ENCODE data around the gene AZI2. TPM values are rescaled to one million over a fixed set of nuclear protein-coding genes. Genes with fewer than 3 reads are reported as not detected.

Gene AZI2
- total and polyA plus RNA-seq, 9 of the 15 experiments (the other 6 are each of a cell fraction or from before 2014, with no cell fraction given): 28.5 to 96.3 (median 70.2) TPM

DNA sequence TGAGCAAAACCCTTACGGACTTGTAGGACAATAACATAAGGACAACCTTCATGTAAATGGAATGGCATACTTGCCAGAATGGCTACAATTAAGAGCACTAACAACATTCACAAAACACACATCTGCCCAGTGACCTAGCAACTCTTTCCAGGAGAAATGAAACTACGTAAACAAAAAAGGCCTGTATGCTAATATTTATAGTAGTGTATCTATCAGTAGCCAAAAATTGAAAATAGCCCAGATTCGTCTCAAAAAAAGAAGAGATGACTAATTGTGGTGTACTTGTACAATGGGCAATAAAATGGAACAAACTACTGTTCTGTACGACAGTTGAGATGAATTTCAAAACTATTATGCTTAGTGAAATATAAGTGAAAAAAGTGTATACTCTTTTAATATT, 68.9 kb downstream of the AZI2 start:
- Histone ChIP-seq H4K20me1 (replicated peaks; ENCODE audit: control insufficient read depth, insufficient read depth, low read length) (no peaks in the 10 kb centered on the region), H3K27ac (ENCODE audit: extremely low read depth, low read depth, low read length) (no peak overlapping the region), H3K9me1 (ENCODE audit: control insufficient read depth, insufficient read depth, low read length) (no peaks in the 10 kb centered on the region), H3K4me1 (replicated peaks in 1 of 2; ENCODE audit: control insufficient read depth in 2 of 2, insufficient read depth in 2 of 2, low read length in 2 of 2) (no peaks in the 10 kb centered on the region), H3K9ac (ENCODE audit: insufficient read depth in 1 of 2, low read depth in 2 of 2, low read length in 2 of 2) (no peak overlapping the region), H3K9me3 (replicated peaks; ENCODE audit: control insufficient read depth, insufficient read depth, low read depth, low read length) (no peaks in the 10 kb centered on the region), H3K27me3 (ENCODE audit: control insufficient read depth in 2 of 2, insufficient read depth in 2 of 2, low read length in 2 of 2) (no peaks in the 10 kb centered on the region), H3K4me3 (no peak overlapping the region), H3K4me2 (ENCODE audit: insufficient read depth, low read length) (no peak overlapping the region), H3K36me3 (ENCODE audit: control insufficient read depth, insufficient read depth, low read length) (peaks cover 8% of the 10 kb centered on the region; the same call in 2 of the 3 replicates), H2AFZ (ENCODE audit: low read depth, low read length) (no peak overlapping the region), H3K79me2 (ENCODE audit: control insufficient read depth, insufficient read depth, low read length) (0 out of 3 replicates have a peak, but pooled peaks cover 3% of the 10 kb centered on the region)
- 69% methylated on average over 4 of the region's 4 CpGs for WGBS (ENCODE audit: insufficient coverage, low coverage, missing lambda C conversion rate)
- ChIA-PET POLR2A (no interaction called here), CTCF (ENCODE audit: low intra/inter-chr PET ratio) (no interaction called here)
- intact Hi-C loops (cut with micrococcal nuclease): no loop called here
- no TSS peak for BruUV-seq (replicated peaks)
- ATAC-seq (no peak), FAIRE-seq (no peak), DNase-seq (ENCODE audit: extremely low read depth in 1 of 4, low spot score in 3 of 4) (no peak)
- TF ChIP-seq ELF4 (CRISPR knock-in tag; IDR thresholded peaks at IDR 0.05): no peak
- TF ChIP-seq IFI16 (CRISPR knock-in tag; IDR thresholded peaks at IDR 0.05): no peak
- no peak for TF ChIP-seq ETV6 (IDR thresholded peaks at IDR 0.05; ENCODE audit: borderline replicate concordance in 1 of 2, low read depth in 2 of 2, low read length in 1 of 2)
- no peak for TF ChIP-seq ETV6 (CRISPR knock-in tag; IDR thresholded peaks at IDR 0.05; ENCODE audit: borderline replicate concordance)
- TF ChIP-seq SAFB2 (IDR thresholded peaks at IDR 0.05; ENCODE audit: borderline replicate concordance, low read depth, low read length, severe bottlenecking): no peak
- no peak for TF ChIP-seq ZNF224 (CRISPR knock-in tag; IDR thresholded peaks at IDR 0.05)
- TF ChIP-seq, protein P1, sequence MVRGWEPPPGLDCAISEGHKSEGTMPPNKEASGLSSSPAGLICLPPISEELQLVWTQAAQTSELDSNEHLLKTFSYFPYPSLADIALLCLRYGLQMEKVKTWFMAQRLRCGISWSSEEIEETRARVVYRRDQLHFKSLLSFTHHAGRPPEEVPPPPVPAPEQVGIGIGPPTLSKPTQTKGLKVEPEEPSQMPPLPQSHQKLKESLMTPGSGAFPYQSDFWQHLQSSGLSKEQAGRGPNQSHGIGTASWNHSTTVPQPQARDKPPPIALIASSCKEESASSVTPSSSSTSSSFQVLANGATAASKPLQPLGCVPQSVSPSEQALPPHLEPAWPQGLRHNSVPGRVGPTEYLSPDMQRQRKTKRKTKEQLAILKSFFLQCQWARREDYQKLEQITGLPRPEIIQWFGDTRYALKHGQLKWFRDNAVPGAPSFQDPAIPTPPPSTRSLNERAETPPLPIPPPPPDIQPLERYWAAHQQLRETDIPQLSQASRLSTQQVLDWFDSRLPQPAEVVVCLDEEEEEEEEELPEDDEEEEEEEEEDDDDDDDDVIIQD (CRISPR knock-in tag; IDR thresholded peaks at IDR 0.05): no peak
- TF ChIP-seq CBFA2T3 (IDR thresholded peaks at IDR 0.05): no peak
- TF ChIP-seq FUS (optimal IDR thresholded peaks at IDR 0.05; ENCODE audit: low read depth, low read length): no peak
- TF ChIP-seq RBFOX2 (IDR thresholded peaks at IDR 0.05; ENCODE audit: low read depth, low read length): no peak
- no peak for TF ChIP-seq ZNF253 (CRISPR knock-in tag; conservative IDR thresholded peaks at IDR 0.05)
- no peak for TF ChIP-seq E2F3 (CRISPR knock-in tag; IDR thresholded peaks at IDR 0.05)
- TF ChIP-seq EHMT2 (IDR thresholded peaks at IDR 0.05): no peak
- TF ChIP-seq CBX5 (IDR thresholded peaks at IDR 0.05; ENCODE audit: borderline replicate concordance, low read depth): no peak
- TF ChIP-seq MAFF (IDR thresholded peaks at IDR 0.05; ENCODE audit: low read length): no peak
- no peak for TF ChIP-seq GATA2 (CRISPR knock-in tag; IDR thresholded peaks at IDR 0.05)
- TF ChIP-seq ZNF124 (CRISPR knock-in tag; IDR thresholded peaks at IDR 0.05): no peak
- TF ChIP-seq, protein P2, sequence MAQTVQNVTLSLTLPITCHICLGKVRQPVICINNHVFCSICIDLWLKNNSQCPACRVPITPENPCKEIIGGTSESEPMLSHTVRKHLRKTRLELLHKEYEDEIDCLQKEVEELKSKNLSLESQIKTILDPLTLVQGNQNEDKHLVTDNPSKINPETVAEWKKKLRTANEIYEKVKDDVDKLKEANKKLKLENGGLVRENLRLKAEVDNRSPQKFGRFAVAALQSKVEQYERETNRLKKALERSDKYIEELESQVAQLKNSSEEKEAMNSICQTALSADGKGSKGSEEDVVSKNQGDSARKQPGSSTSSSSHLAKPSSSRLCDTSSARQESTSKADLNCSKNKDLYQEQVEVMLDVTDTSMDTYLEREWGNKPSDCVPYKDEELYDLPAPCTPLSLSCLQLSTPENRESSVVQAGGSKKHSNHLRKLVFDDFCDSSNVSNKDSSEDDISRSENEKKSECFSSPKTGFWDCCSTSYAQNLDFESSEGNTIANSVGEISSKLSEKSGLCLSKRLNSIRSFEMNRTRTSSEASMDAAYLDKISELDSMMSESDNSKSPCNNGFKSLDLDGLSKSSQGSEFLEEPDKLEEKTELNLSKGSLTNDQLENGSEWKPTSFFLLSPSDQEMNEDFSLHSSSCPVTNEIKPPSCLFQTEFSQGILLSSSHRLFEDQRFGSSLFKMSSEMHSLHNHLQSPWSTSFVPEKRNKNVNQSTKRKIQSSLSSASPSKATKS (CRISPR knock-in tag; IDR thresholded peaks at IDR 0.05): no peak
- no peak for TF ChIP-seq TCF7L2 (IDR thresholded peaks at IDR 0.05; ENCODE audit: low read depth, low read length)
- TF ChIP-seq, protein P3, sequence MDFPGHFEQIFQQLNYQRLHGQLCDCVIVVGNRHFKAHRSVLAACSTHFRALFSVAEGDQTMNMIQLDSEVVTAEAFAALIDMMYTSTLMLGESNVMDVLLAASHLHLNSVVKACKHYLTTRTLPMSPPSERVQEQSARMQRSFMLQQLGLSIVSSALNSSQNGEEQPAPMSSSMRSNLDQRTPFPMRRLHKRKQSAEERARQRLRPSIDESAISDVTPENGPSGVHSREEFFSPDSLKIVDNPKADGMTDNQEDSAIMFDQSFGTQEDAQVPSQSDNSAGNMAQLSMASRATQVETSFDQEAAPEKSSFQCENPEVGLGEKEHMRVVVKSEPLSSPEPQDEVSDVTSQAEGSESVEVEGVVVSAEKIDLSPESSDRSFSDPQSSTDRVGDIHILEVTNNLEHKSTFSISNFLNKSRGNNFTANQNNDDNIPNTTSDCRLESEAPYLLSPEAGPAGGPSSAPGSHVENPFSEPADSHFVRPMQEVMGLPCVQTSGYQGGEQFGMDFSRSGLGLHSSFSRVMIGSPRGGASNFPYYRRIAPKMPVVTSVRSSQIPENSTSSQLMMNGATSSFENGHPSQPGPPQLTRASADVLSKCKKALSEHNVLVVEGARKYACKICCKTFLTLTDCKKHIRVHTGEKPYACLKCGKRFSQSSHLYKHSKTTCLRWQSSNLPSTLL (IDR thresholded peaks at IDR 0.05): no peak
- TF ChIP-seq ZNF347 (CRISPR knock-in tag; IDR thresholded peaks at IDR 0.05; ENCODE audit: low read depth): no peak
- in situ Hi-C loops (cut with MboI): no loop called here

All from K562 (cell line).